PC-9 (cell line): ENCODE data around the gene POGK. TPM values are rescaled to one million over a fixed set of nuclear protein-coding genes. Genes with fewer than 3 reads are reported as not detected.

Source experiments
- BruUV-seq: library from RNA; stranded (reverse); fragments of 400-500 nt; replicated peaks from 2 replicates; lab custom pipeline; 2021; lab: Mats Ljungman, UMichigan
- CTCF ChIA-PET: fragments of 300-600 bp; sonication (Branson Sonifier 250); formaldehyde crosslinking; loops from one replicate; lab custom pipeline; 2022; ENCODE audit warnings: antibody characterized with exemption; lab: Charles Lee
- POLR2A ChIA-PET: fragments of 300-600 bp; sonication (Branson Sonifier 250); formaldehyde crosslinking; loops from one replicate; lab custom pipeline; 2022; ENCODE audit warnings: antibody characterized with exemption; ENCODE audit not compliant: unreplicated experiment; lab: Charles Lee
- DNase-seq, 2 experiments: peaks; one replicate each; pipeline versions ENCODE4 v3.0.0 to v3.0.0-alpha.2; 2015 to 2022; ENCODE audit warnings: mixed read lengths in 1 of 2
- H2AFZ ChIP-seq: fragments of 200-600 bp; sonication (generic); 2 replicates; pipeline ENCODE4 v1.8.1; 2017; ENCODE audit warnings: antibody characterized with exemption
- H3F3A ChIP-seq: fragments of 200-600 bp; sonication (generic); 2 replicates; pipeline ENCODE4 v1.8.1; 2017; ENCODE audit warnings: antibody characterized with exemption, mild to moderate bottlenecking, low read depth; ENCODE audit not compliant: insufficient read depth
- H3K27ac ChIP-seq: fragments of 200-600 bp; sonication (generic); 2 replicates; pipeline ENCODE4 v1.6.1; 2016; ENCODE audit warnings: mixed run types
- H3K27me3 ChIP-seq: fragments of 200-600 bp; sonication (generic); 2 replicates; pipeline ENCODE4 v1.6.1; 2016; ENCODE audit warnings: low read depth, mixed run types; ENCODE audit not compliant: insufficient read depth
- H3K36me3 ChIP-seq: fragments of 200-600 bp; sonication (generic); 2 replicates; pipeline ENCODE4 v1.6.1; 2016; ENCODE audit warnings: low read depth, mixed run types
- H3K4me1 ChIP-seq: fragments of 200-600 bp; sonication (generic); replicated peaks from 2 replicates; pipeline ENCODE4 v1.6.1; 2016; ENCODE audit warnings: mixed run types; ENCODE audit not compliant: insufficient read depth
- H3K4me2 ChIP-seq: fragments of 200-600 bp; sonication (generic); 2 replicates; pipeline ENCODE4 v1.6.1; 2017; ENCODE audit warnings: mixed run types
- H3K4me3 ChIP-seq: fragments of 200-600 bp; sonication (generic); 2 replicates; pipeline ENCODE4 v1.6.1; 2016; ENCODE audit warnings: mixed run types
- H3K79me2 ChIP-seq: fragments of 200-600 bp; sonication (generic); 2 replicates; pipeline ENCODE4 v1.6.1; 2017; ENCODE audit warnings: low read depth, mixed run types
- H3K9me2 ChIP-seq: fragments of 200-600 bp; sonication (generic); 2 replicates; pipeline ENCODE4 v1.8.1; 2017; ENCODE audit warnings: mild to moderate bottlenecking; ENCODE audit not compliant: insufficient read depth
- H3K9me3 ChIP-seq: fragments of 200-600 bp; sonication (generic); 2 replicates; pipeline ENCODE4 v1.8.1; 2016; ENCODE audit warnings: low read depth; ENCODE audit not compliant: insufficient read depth
- H4K20me1 ChIP-seq: fragments of 200-600 bp; sonication (generic); 2 replicates; pipeline ENCODE4 v1.8.1; 2017; ENCODE audit not compliant: insufficient read depth
- CTCF ChIP-seq: fragments of 200-600 bp; sonication (generic); conservative IDR thresholded peaks from 2 replicates; pipeline ENCODE4 v1.6.1; 2017; ENCODE audit warnings: mixed run types, antibody characterized with exemption, mild to moderate bottlenecking, moderate library complexity
- EZH2 ChIP-seq: fragments of 200-600 bp; sonication (generic); IDR thresholded peaks from 2 replicates; pipeline ENCODE4 v1.8.0; 2017; ENCODE audit warnings: antibody characterized with exemption, low read depth
- intact Hi-C: fragments of 100-400 bp; cut with micrococcal nuclease; formaldehyde crosslinking; loops from one replicate; pipeline ENCODE4 v1.10.0; 2022; ENCODE audit not compliant: unreplicated experiment
- total RNA-seq: library from RNA; stranded (reverse); gene quantifications from 2 replicates; pipeline ENCODE4 v1.2.3, GENCODE V29; 2021

The POGK gene
- total RNA-seq, 1 experiment from 2014 or later = 17.0 TPM

- intact Hi-C loops = loop anchor here (5.0 to 10.0 kb wide), 2 partner anchors 353 to 1235 kb away; partner anchors contain the start of genes MGST3 and POU2F1
- H3K27me3 ChIP-seq = no peaks in the 10 kb centered on the region
- CTCF ChIA-PET = no interaction called here
Measured at GRCh38 chr1:166869318-166870099, 30.2 kb downstream of the POGK start.

GRCh38 chr1:166870584-166870983 lies 31.3 kb downstream of the POGK start:
- intact Hi-C loops = loop anchor here (5.0 to 10.0 kb wide), 2 partner anchors 352 to 1236 kb away; partner anchors contain the start of genes MGST3 and POU2F1
- Histone ChIP-seq H4K20me1 (peaks cover 4% of the 10 kb centered on the region; the same call in 1 of the 2 replicates), H3F3A (peaks cover 5% of the 10 kb centered on the region; the same call in 1 of the 2 replicates), H3K9me3 (no peaks in the 10 kb centered on the region), H3K4me1 (peaks cover 12% of the 10 kb centered on the region), H3K4me2 (no peak overlapping the region), H3K9me2 (no peaks in the 10 kb centered on the region), H3K27me3 (no peaks in the 10 kb centered on the region), H3K27ac (no peak overlapping the region), H3K4me3 (no peak overlapping the region), H3K36me3 (no peaks in the 10 kb centered on the region), H3K79me2 (peaks cover 50% of the 10 kb centered on the region), H2AFZ (no peak overlapping the region)
- no peak for DNase-seq
- POLR2A ChIA-PET = no interaction called here
- no TSS peak for BruUV-seq
- no peak for TF ChIP-seq EZH2
- no peak for TF ChIP-seq CTCF
- CTCF ChIA-PET = no interaction called here

More at GRCh38 chr1:166869318-166870099, 30.2 kb downstream of the POGK start:
- peaks cover 4% of the 10 kb centered on the region; the same call in 1 of the 2 replicates for H3K4me1 ChIP-seq
- H2AFZ ChIP-seq = no peak overlapping the region
- no peak for DNase-seq
- no peak for TF ChIP-seq EZH2
- TF ChIP-seq CTCF = no peak
- no TSS peak for BruUV-seq
- POLR2A ChIA-PET = no interaction called here
- no peak overlapping the region for H3K27ac ChIP-seq
- H4K20me1 ChIP-seq = peaks cover 4% of the 10 kb centered on the region; the same call in 1 of the 2 replicates
- H3K9me3 ChIP-seq = no peaks in the 10 kb centered on the region
- H3K36me3 ChIP-seq = no peaks in the 10 kb centered on the region
- peaks cover 39% of the 10 kb centered on the region for H3K79me2 ChIP-seq
- H3F3A ChIP-seq = no peaks in the 10 kb centered on the region; the same call in 1 of the 2 replicates
- no peaks in the 10 kb centered on the region for H3K9me2 ChIP-seq
- no peak overlapping the region for H3K4me3 ChIP-seq
- H3K4me2 ChIP-seq = no peak overlapping the region

GRCh38 chr1:166874464-166874863 lies 35.2 kb downstream of the POGK start:
- intact Hi-C loops = loop anchor here (5.0 to 10.0 kb wide), 2 partner anchors 348 to 1240 kb away; partner anchors contain the start of genes MGST3 and POU2F1
- Histone ChIP-seq H2AFZ (no peak overlapping the region), H3K27me3 (no peaks in the 10 kb centered on the region), H3K9me3 (no peaks in the 10 kb centered on the region), H3K27ac (no peak overlapping the region), H3K4me3 (no peak overlapping the region; the same call in 1 of the 2 replicates), H3K36me3 (no peaks in the 10 kb centered on the region), H3K9me2 (no peaks in the 10 kb centered on the region), H3K4me1 (peaks cover 20% of the 10 kb centered on the region), H3K4me2 (peak overlapping the region; percentile 82), H4K20me1 (no peaks in the 10 kb centered on the region), H3F3A (0 out of 2 replicates have a peak, but pooled peaks cover 5% of the 10 kb centered on the region), H3K79me2 (peaks cover 50% of the 10 kb centered on the region)
- CTCF ChIA-PET = no interaction called here
- TSS peak; percentile 29 for BruUV-seq
- no peak for DNase-seq
- TF ChIP-seq EZH2 (no peak), CTCF (no peak)
- POLR2A ChIA-PET = no interaction called here
